Stomach (tissue), 9 donors: Measurements from ENCODE around the gene COL16A1. TPM values are rescaled to one million over a fixed set of nuclear protein-coding genes. Genes with fewer than 3 reads are reported as not detected.

Experiments
- DNase-seq, 2 donors: peaks; one replicate each; pipeline versions ENCODE4 v3.0.0 to v3.0.0-alpha.2; 2013 to 2019
- H3K27ac ChIP-seq, 5 donors: fragments of 200-600 bp in 4 of 5; sonication (generic) in 4 of 5; one replicate each; pipeline ENCODE4 v1.5.1; 2013 to 2019; ENCODE audit warnings: mild to moderate bottlenecking in 1 of 5, moderate library complexity in 1 of 5
- H3K27me3 ChIP-seq, 3 donors: fragments of 200-600 bp; sonication (generic); one replicate each; pipeline ENCODE4 v1.5.1; 2017 to 2019; ENCODE audit warnings: mixed run types in 1 of 3
- H3K36me3 ChIP-seq, 4 donors: fragments of 200-600 bp; sonication (generic); 1 replicate in 3 of 4; 2 replicates in 1 of 4; pipeline ENCODE4 v1.5.1; 2016 to 2019
- H3K4me1 ChIP-seq, 4 donors: fragments of 200-600 bp; sonication (generic); one replicate each; pipeline ENCODE4 v1.5.1; 2016 to 2019
- H3K4me3 ChIP-seq, 4 donors: fragments of 200-600 bp; sonication (generic) in 3 of 4; one replicate each; pipeline ENCODE4 v1.5.1; 2016 to 2019; ENCODE audit warnings: mild to moderate bottlenecking in 1 of 4
- H3K9me3 ChIP-seq, 4 donors: fragments of 200-600 bp; sonication (generic); one replicate each; pipeline ENCODE4 v1.5.1; 2016 to 2019
- CTCF ChIP-seq, 7 experiments: fragments of 450-650 bp in 4 of 7; fragments of 200-600 bp in 3 of 7; sonication (generic) in 3 of 7; IDR thresholded peaks; one replicate each; pipeline ENCODE4 v1.5.1; 2016 to 2019; ENCODE audit warnings: antibody characterized with exemption in 7 of 7, control low read depth in 2 of 7, mild to moderate bottlenecking in 1 of 7
- EP300 ChIP-seq: sonication (generic); formaldehyde crosslinking; IDR thresholded peaks from one replicate; pipeline ENCODE4 v1.6.1; 2017; ENCODE audit warnings: antibody characterized with exemption
- POLR2A ChIP-seq, 4 donors: fragments of 450-650 bp; IDR thresholded peaks; one replicate each; pipeline ENCODE4 v1.6.1; 2016; ENCODE audit warnings: antibody characterized with exemption in 4 of 4, control low read depth in 2 of 4, mild to moderate bottlenecking in 1 of 4, moderate library complexity in 1 of 4
- POLR2AphosphoS5 ChIP-seq, 3 donors: sonication (generic); formaldehyde crosslinking; IDR thresholded peaks; one replicate each; pipeline ENCODE4 v1.6.1; 2016; ENCODE audit warnings: antibody characterized with exemption in 3 of 3
- WGBS, 5 donors: extraction: QIAGEN DNeasy Blood & Tissue Kit in 3 of 5; methylation state at CpG; one replicate each; pipeline versions ENCODE4 v1.1.5 to v1.1.7; 2013 to 2018; 5-methylcytosine and 5-hydroxymethylcytosine counted together
- intact Hi-C: fragments of 100-400 bp; cut with DNase I; formaldehyde crosslinking; loops from one replicate; pipeline ENCODE4 v1.15.1; 2023; ENCODE audit warnings: low total_unique reads
- polyA plus RNA-seq, 3 donors: library from polyadenylated mRNA; stranded (reverse); fragments of 200-250 nt; gene quantifications; one replicate each; pipeline ENCODE4 v1.2.3, GENCODE V29; 2013
- total RNA-seq, 5 donors: library from RNA; depleted of rRNA; stranded (reverse); fragments of >200 nt; gene quantifications; one replicate each; pipeline versions ENCODE4 v1.1.0 to v1.2.3, GENCODE V29; 2014 to 2016
- donor health status: healthy with polysubstance abuse.
- donor health status: Bipolar disorder and iron deficiency.
- donor health status: healthy.

Gene COL16A1
- total and polyA plus RNA-seq, 8 donors = 19.8 to 127 (median 74.1) TPM

DNA sequence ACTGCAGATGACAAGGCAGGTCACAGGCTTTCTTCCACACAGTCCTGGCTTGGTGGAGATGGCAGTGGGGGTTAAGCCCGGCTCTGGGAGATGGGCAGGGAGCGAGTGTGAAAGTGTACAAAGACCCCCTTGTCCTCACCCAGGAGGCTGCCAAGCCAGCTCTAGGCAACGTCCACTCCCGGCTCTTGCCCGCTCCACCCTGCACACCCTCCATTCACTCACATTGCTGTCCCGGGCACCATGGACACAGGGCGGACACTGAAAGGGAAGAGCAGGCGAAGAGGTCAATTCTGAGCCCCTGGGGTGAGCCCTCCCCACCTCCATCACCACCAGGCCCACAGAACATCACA is 8.9 kb downstream of the COL16A1 start:
- Histone ChIP-seq H3K4me1 (peaks cover 10 to 27% (median 22%) of the 10 kb centered on the region in 4 donors), H3K27me3 (no peaks in the 10 kb centered on the region), H3K4me3 (no peak overlapping the region), H3K27ac (peak overlapping the region in 1 of 5 donors; percentile 60), H3K9me3 (no peaks in the 10 kb centered on the region), H3K36me3 (peaks cover 0 to 85% (median 54%) of the 10 kb centered on the region in 4 donors)
- intact Hi-C loops = no loop called here
- WGBS, 5 donors = 85 to 93% (median 89%) methylated on average over 8 of the region's 8 CpGs
- DNase-seq = peak in 1 of 2 donors; percentile 56
- TF ChIP-seq CTCF (IDR thresholded peaks at IDR 0.05) = no peak
- TF ChIP-seq POLR2AphosphoS5 (IDR thresholded peaks at IDR 0.05) = no peak

DNA sequence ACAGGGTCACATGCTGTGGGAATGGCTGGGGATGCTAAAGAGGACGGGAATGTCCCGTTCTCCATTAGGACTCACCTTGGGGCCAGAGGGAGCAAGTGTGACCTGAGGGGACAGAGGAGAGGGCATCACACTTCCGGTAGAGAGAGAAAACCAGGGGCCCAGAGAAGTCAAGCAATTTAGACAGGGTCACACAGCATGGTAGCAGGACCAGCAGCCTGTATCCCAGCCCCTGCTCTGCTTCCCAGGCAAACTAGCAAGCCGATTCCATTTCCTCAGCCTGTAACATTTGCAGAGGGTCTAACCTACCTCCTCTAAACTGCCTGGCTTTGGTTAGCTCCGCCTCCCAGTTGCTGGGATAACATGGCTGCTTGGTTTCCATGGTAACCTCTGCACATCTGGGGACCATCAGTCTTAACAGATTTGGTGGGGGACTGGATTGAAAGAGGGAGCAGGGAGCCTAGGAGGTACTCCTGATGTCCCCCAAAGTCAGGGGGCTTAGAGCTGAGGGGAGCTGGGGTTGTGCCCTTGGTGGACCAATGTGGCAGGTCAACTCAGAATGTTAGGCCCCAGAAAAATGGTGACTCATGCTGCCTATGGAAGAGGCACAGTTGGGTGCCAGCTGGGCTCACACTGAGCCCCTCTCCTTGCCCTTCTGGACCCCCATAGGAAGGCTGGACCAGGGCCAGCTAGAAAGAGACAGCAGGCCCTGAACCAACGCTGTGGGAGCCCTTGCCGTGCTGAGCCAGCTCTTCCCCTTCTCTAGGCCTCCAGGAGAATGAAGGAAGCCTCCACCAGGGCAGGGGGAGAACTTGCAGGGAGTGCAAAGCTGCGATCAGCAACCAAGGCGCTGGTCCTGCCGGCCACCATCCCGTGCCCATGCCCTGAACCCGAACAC is 9.5 kb downstream of the COL16A1 start:
- Histone ChIP-seq H3K4me1 (peaks cover 5 to 21% (median 16%) of the 10 kb centered on the region in 4 donors), H3K9me3 (no peaks in the 10 kb centered on the region), H3K4me3 (no peak overlapping the region), H3K27ac (peak overlapping the region in 1 of 5 donors; percentile 60), H3K27me3 (no peaks in the 10 kb centered on the region), H3K36me3 (peaks cover 0 to 86% (median 56%) of the 10 kb centered on the region in 4 donors)
- WGBS, 5 donors = 84 to 89% (median 86%) methylated on average over 12 of the region's 12 CpGs
- peak in 1 of 2 donors; percentile 57 for DNase-seq
- intact Hi-C loops = no loop called here
- TF ChIP-seq POLR2A (IDR thresholded peaks at IDR 0.05) (no peak), POLR2AphosphoS5 (IDR thresholded peaks at IDR 0.05) (no peak), EP300 (no peak), CTCF (IDR thresholded peaks at IDR 0.05) (no peak)

DNA sequence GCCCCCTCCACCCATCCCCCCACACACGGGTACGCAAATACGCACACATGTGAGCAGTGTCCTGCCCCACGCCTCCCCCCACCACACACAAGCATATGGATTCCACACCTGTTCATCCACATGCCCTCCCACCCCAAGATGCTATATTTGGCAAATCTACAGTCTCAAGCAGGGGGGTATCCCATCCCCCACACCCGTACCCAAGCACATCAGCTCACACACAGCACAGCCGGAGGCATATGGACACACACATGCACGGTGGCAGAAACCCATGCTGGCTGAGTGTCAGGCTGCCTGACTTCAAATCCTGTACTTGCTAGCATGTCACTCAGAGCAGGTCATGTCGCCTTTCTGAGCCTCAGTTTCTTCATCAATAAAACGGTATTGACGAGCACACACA is 10.6 kb downstream of the COL16A1 start:
- no peak for DNase-seq
- Histone ChIP-seq H3K27me3 (no peaks in the 10 kb centered on the region), H3K36me3 (peaks cover 0 to 83% (median 53%) of the 10 kb centered on the region in 4 donors), H3K27ac (no peak overlapping the region), H3K9me3 (no peaks in the 10 kb centered on the region), H3K4me1 (peaks cover 5 to 22% (median 16%) of the 10 kb centered on the region in 4 donors), H3K4me3 (no peak overlapping the region)
- WGBS, 5 donors = 82 to 84% (median 83%) methylated on average over 10 of the region's 10 CpGs
- TF ChIP-seq CTCF (IDR thresholded peaks at IDR 0.05) (no peak), POLR2AphosphoS5 (IDR thresholded peaks at IDR 0.05) (no peak), EP300 (no peak), POLR2A (IDR thresholded peaks at IDR 0.05) (no peak)
- intact Hi-C loops = no loop called here

DNA sequence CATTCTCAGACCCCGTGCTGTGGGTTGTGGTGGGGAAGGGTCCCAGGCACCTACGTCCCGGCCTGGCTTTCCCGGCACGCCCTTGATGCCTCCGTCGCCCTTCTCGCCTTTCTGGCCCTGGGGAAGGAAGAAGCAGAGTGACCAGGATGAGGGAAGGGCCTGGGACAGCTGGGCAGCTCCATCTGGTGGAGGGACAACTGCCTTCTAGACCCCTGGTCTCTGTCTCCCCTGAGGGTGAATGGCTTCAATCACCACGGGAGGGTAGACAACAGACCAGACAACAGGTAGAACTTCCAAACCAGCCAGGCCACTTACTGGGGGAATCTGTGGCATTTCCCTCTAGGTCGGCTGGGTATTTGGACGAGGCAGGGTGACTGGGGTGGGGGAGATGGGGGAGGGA is 11.9 kb downstream of the COL16A1 start:
- H3K4me3 ChIP-seq = no peak overlapping the region
- no peak for TF ChIP-seq CTCF (IDR thresholded peaks at IDR 0.05)
- no peak for TF ChIP-seq EP300
- TF ChIP-seq POLR2A (IDR thresholded peaks at IDR 0.05) = no peak
- H3K36me3 ChIP-seq = peaks cover 0 to 71% (median 43%) of the 10 kb centered on the region in 4 donors
- 84 to 90% (median 86%) methylated on average over 10 to 11 of the region's 11 CpGs for WGBS, 5 donors
- H3K27ac ChIP-seq = no peak overlapping the region
- no peak for DNase-seq
- no peaks in the 10 kb centered on the region for H3K9me3 ChIP-seq
- H3K27me3 ChIP-seq = no peaks in the 10 kb centered on the region
- H3K4me1 ChIP-seq = peaks cover 5 to 29% (median 18%) of the 10 kb centered on the region in 4 donors
- intact Hi-C loops = no loop called here
